BE2C (cell line): ENCODE measurements around the gene C2CD2.

Experiments
- DNase-seq: peaks from one replicate; pipeline ENCODE4 v3.0.0-alpha.2; 2020
- H3K27me3 ChIP-seq: fragments of 250-450 bp; sonication (Bioruptor Pico); 2 replicates; pipeline ENCODE4 v1.5.1; 2020; ENCODE audit warnings: mild to moderate bottlenecking
- H3K36me3 ChIP-seq: fragments of 250-450 bp; sonication (Bioruptor Pico); 2 replicates; pipeline ENCODE4 v1.5.1; 2020; ENCODE audit warnings: mild to moderate bottlenecking
- H3K4me1 ChIP-seq: fragments of 250-450 bp; sonication (Bioruptor Pico); 2 replicates; pipeline ENCODE4 v1.5.1; 2020
- H3K4me3 ChIP-seq: 2 replicates; pipeline ENCODE4 v1.5.1; 2011; ENCODE audit warnings: low read depth, low read length
- H3K9me3 ChIP-seq: fragments of 250-450 bp; sonication (Bioruptor Pico); 2 replicates; pipeline ENCODE4 v1.5.1; 2020
- TF ChIP-seq, protein P1 (sequence below): IDR thresholded peaks from 2 replicates; pipeline ENCODE4 v1.5.1; 2012; ENCODE audit warnings: mild to moderate bottlenecking, low read depth, low read length

Gene C2CD2

DNA sequence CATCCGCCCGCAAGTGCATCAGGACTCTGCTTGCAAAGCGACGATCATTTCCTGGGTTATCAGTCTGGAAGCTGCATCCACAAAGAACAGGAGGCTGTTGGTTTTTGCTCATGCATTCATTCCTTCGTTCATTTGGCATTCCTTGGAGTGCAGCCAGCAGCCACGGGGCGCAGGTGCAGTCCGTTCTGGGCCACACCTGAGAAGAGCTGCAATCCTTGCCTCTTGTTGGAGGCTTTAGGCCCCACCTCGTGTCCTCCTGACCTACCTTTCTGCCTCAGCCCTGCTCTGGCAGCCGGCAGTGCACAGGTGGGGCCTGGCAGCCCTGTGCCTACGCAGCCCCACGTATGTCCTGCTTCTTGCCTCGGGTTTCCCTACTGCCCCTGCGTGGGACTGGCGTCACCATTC lies 19.6 kb upstream of the C2CD2 start:
- H3K27me3 ChIP-seq: no peaks in the 10 kb centered on the region; the same call in 1 of the 2 replicates
- TF ChIP-seq, protein P1, sequence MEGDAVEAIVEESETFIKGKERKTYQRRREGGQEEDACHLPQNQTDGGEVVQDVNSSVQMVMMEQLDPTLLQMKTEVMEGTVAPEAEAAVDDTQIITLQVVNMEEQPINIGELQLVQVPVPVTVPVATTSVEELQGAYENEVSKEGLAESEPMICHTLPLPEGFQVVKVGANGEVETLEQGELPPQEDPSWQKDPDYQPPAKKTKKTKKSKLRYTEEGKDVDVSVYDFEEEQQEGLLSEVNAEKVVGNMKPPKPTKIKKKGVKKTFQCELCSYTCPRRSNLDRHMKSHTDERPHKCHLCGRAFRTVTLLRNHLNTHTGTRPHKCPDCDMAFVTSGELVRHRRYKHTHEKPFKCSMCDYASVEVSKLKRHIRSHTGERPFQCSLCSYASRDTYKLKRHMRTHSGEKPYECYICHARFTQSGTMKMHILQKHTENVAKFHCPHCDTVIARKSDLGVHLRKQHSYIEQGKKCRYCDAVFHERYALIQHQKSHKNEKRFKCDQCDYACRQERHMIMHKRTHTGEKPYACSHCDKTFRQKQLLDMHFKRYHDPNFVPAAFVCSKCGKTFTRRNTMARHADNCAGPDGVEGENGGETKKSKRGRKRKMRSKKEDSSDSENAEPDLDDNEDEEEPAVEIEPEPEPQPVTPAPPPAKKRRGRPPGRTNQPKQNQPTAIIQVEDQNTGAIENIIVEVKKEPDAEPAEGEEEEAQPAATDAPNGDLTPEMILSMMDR: no peak
- no peaks in the 10 kb centered on the region for H3K36me3 ChIP-seq
- H3K4me1 ChIP-seq: no peaks in the 10 kb centered on the region
- DNase-seq: no peak
- no peaks in the 10 kb centered on the region for H3K9me3 ChIP-seq
- no peak overlapping the region for H3K4me3 ChIP-seq

DNA sequence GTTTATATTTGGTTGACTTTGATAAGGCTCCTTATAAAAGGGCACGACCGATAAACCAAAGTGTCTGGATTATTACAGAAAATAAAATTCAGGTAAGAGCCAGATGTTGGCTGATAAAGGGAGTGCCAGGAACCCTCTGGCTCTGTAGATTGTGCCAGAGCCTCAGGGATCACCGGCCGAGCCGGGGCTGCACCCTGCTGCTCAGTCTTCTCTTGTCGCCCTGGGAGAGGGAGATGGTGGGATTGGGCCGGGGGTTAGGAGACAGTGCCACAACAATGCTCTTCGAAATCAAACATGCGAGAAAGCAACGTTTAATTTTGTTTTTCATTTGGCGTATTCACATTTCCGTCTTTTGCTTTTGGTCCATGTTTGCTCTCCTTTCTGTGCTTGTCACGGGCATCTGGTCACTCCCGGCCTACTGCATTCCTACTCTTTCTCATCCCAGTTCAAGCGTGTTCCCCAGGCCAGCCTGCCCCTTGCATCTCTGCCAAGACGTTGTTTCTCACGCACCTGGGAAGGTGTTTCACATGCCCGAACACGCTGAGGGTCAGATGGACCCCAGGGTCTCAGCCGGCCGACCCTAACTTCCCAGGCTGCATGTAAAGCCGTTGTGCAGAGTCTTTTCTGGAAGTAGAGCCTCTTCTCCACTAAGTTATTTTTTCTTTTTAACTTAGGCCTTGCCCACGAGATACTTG lies 18.8 kb upstream of the C2CD2 start:
- no peaks in the 10 kb centered on the region for H3K9me3 ChIP-seq
- TF ChIP-seq, protein P1: no peak
- H3K4me3 ChIP-seq: no peak overlapping the region
- DNase-seq: no peak
- no peaks in the 10 kb centered on the region for H3K36me3 ChIP-seq
- H3K27me3 ChIP-seq: no peaks in the 10 kb centered on the region; the same call in 1 of the 2 replicates
- no peaks in the 10 kb centered on the region for H3K4me1 ChIP-seq

DNA sequence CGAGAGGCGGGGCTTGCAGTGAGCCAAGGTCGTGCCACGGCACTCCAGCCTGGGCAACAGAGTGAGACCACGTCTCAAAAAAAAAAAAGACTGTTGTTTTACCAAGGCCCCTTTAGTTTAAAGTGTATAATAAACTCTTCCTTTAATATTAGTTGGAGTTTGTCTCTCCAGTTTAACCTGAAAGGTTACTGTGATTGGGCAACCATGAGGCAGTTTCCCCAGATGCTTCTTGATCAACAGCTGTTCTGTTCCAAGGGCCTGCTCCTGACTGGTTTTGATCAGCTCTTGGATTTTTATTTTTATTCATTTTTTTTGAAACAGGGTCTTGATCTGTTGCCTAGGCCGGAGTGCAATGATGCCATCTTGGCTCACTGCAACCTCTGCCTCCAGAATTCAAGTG lies 18.1 kb upstream of the C2CD2 start:
- no peaks in the 10 kb centered on the region for H3K4me1 ChIP-seq
- H3K4me3 ChIP-seq: no peak overlapping the region
- H3K36me3 ChIP-seq: no peaks in the 10 kb centered on the region
- H3K27me3 ChIP-seq: no peaks in the 10 kb centered on the region
- H3K9me3 ChIP-seq: no peaks in the 10 kb centered on the region
- TF ChIP-seq, protein P1: no peak
- no peak for DNase-seq

DNA sequence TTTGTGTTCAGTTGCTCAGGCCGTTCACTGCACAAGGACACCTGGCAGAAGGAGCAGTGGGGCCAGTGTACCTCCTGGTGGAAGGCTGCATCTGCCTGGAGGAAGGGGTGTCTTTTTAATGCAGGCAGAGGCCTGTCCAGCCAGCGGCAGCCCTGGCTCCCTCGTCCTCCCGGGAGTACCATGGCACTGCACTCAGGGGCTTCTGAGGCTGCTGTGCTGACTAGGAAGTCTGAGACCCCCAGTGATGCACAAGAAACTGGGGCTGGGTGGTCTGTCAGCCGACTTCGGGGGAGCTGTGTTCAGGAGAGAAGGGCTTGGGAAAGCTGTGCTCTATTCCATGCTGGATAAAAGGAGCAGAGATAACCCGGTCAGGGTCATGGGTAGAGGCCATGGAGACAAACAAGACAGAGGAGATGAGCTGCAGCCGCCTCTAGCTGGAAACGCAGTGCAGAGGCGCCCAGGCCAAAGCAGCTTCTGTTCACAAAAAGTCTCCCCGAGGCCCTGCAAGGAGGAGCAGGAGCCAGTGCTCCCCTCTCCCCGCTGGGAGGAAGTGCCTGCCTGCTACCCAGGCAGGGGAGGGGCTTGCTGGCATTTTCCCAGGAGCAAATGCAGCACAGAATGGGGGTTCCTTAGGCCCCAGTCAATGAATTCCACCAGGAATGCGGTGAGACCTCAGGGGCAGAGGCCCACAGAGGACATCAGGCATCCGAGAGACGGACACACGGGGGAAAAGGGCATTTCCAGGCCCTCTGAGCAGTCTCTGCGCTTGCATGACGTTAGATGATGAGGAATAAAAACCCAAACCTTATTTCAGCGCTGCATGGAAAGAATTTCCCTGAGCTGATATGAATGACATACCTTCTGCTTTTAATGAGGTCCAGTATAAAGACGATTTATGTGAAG lies 17.2 kb upstream of the C2CD2 start:
- Histone ChIP-seq H3K4me3 (no peak overlapping the region), H3K27me3 (no peaks in the 10 kb centered on the region), H3K9me3 (no peaks in the 10 kb centered on the region), H3K36me3 (no peaks in the 10 kb centered on the region), H3K4me1 (no peaks in the 10 kb centered on the region)
- DNase-seq: no peak
- TF ChIP-seq, protein P1: no peak

DNA sequence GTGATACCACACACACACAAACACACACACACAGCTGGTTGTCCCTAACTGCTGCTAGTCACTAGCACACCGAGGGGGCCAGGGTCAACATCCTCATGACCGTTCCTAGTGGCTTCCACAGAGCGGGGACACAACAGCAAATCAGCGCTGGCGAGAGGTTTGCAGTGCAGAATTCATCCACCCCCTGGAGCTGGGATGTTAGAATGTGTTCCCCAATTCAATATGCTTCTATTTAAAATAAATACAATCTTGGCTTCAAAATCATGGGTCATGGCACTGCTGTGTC lies 16.2 kb upstream of the C2CD2 start:
- no peaks in the 10 kb centered on the region for H3K9me3 ChIP-seq
- H3K36me3 ChIP-seq: no peaks in the 10 kb centered on the region
- TF ChIP-seq, protein P1: no peak
- no peak overlapping the region for H3K4me3 ChIP-seq
- no peaks in the 10 kb centered on the region for H3K4me1 ChIP-seq
- DNase-seq: no peak
- H3K27me3 ChIP-seq: no peaks in the 10 kb centered on the region

DNA sequence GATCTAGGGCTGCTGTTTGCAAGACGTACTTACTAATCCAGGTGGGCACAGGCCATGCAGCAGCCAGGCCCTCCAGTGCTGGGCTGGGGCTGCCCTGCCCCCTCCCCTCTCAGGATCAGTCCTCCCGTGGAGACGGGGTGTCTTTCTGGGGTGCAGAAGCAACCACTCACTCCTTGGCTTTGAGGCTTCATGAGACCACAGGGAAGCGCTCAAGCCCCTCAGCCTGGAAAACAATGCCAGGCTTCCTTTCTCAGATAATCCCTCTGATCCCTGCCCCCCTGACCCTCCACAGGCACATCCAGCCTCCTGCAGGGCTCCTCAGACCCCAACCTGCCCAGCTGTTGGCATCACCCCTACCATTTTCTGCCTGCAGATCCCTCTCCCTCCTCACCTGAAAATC lies 13.9 kb upstream of the C2CD2 start:
- H3K9me3 ChIP-seq: no peaks in the 10 kb centered on the region
- H3K36me3 ChIP-seq: no peaks in the 10 kb centered on the region
- H3K4me1 ChIP-seq: no peaks in the 10 kb centered on the region
- 0 out of 2 replicates have a peak, but pooled peaks cover 6% of the 10 kb centered on the region for H3K27me3 ChIP-seq
- H3K4me3 ChIP-seq: no peak overlapping the region
- no peak for DNase-seq
- TF ChIP-seq, protein P1: no peak
